Fibroblast of mammary gland (primary cell): ENCODE results near the gene DAB2IP.

Experiments used
- DNase-seq: peaks from one replicate; pipeline ENCODE4 v3.0.0-alpha.2; 2010; ENCODE audit warnings: low read depth
- H3K4me3 ChIP-seq: 2 replicates; pipeline ENCODE4 v1.5.1; 2011; ENCODE audit warnings: low read depth, mild to moderate bottlenecking, low read length, moderate library complexity; ENCODE audit not compliant: control insufficient read depth
- TF ChIP-seq, protein P1 (sequence below): conservative IDR thresholded peaks from 2 replicates; pipeline ENCODE4 v1.5.1; 2011; ENCODE audit warnings: low read depth, low read length, inconsistent platforms; ENCODE audit not compliant: control insufficient read depth, insufficient read depth

Gene DAB2IP

DNA sequence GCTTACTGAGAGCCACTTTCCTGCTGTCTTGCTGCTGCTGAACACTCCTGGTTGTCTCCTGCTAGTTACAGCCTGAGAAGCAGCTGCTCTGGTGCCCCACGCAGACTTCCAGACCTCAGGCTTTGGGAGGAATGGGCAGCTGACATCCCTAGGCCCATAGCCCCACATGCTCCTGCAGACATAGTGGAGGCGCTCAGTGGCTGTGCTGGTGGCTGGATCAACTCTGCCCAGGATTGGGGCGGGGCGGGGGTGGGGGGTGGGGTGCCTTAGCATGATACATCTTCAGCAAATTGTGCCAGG, 93.9 kb downstream of the DAB2IP start:
- TF ChIP-seq, protein P1, sequence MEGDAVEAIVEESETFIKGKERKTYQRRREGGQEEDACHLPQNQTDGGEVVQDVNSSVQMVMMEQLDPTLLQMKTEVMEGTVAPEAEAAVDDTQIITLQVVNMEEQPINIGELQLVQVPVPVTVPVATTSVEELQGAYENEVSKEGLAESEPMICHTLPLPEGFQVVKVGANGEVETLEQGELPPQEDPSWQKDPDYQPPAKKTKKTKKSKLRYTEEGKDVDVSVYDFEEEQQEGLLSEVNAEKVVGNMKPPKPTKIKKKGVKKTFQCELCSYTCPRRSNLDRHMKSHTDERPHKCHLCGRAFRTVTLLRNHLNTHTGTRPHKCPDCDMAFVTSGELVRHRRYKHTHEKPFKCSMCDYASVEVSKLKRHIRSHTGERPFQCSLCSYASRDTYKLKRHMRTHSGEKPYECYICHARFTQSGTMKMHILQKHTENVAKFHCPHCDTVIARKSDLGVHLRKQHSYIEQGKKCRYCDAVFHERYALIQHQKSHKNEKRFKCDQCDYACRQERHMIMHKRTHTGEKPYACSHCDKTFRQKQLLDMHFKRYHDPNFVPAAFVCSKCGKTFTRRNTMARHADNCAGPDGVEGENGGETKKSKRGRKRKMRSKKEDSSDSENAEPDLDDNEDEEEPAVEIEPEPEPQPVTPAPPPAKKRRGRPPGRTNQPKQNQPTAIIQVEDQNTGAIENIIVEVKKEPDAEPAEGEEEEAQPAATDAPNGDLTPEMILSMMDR: no peak
- no peak for DNase-seq
- H3K4me3 ChIP-seq: no peak overlapping the region

- TF ChIP-seq, protein P1: no peak
- DNase-seq: no peak
- H3K4me3 ChIP-seq: no peak overlapping the region
These were observed 95.0 kb downstream of the DAB2IP start for GRCh38 chr9:121746411-121746810.

- DNase-seq: no peak
- no peak overlapping the region for H3K4me3 ChIP-seq
- TF ChIP-seq, protein P1: no peak
These were observed 95.4 kb downstream of the DAB2IP start for GRCh38 chr9:121746866-121747265.

DNA sequence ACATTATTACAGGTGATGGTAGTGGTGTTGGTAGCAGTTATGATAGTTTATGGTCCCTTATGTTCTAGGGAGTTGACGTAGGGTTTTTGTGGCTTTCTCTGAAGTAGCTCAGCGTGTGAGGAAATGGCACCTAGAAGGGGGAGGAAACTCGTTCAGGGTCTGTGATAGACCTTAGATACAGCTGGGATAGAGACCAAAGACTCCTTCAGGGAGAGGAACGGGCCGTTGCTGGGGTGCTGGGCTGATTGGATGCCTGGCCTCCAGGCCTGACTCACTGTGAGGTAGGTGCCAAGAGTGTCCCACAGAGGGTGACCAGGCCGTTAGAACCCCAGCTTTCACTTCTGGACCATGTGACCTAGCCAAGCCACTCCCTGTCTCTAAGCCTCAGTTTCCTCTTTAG, 96.6 kb downstream of the DAB2IP start:
- no peak overlapping the region for H3K4me3 ChIP-seq
- TF ChIP-seq, protein P1: no peak
- DNase-seq: peak; percentile 34

- H3K4me3 ChIP-seq: no peak overlapping the region
- no peak for DNase-seq
- TF ChIP-seq, protein P1: no peak
These were observed 97.4 kb downstream of the DAB2IP start for GRCh38 chr9:121748727-121749423.

GRCh38 chr9:121749614-121750013, 98.2 kb downstream of the DAB2IP start:
- H3K4me3 ChIP-seq: no peak overlapping the region
- TF ChIP-seq, protein P1: no peak
- no peak for DNase-seq

DNA sequence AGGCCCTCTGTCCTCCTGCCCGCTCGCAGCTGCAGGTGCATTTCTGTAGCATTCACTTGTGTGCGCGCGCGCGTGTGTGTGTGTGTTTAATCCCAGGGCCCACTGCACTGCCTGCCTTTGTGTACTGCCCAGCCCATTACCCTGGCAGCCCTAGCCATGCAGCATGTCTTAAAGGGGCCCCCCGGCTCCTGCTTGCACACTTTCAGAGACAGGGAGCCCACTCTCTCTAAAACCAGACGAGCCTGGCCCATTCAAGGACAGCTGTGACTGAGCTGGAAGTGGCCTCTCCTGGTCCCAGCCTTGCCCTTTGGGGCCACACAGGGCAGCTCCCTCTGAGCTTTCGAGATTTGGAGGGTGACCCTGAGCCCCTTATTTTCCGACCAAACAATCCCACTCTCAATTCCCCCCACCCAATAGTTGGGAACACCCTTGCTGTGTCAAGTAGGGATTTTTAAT, 98.9 kb downstream of the DAB2IP start:
- H3K4me3 ChIP-seq: no peak overlapping the region
- no peak for DNase-seq
- TF ChIP-seq, protein P1: no peak
